GM18526 (cell line): ENCODE measurements around the gene RAPGEF4.

Source experiments
- POLR2A ChIP-seq: IDR thresholded peaks from 3 replicates; pipeline ENCODE4 v1.6.1; 2011; ENCODE audit not compliant: insufficient read length; ENCODE audit errors: extremely low read depth

The RAPGEF4 gene

GRCh38 chr2:172944022-172944793 is 208.6 kb downstream of the RAPGEF4 start:
- no peak for TF ChIP-seq POLR2A

- no peak for TF ChIP-seq POLR2A
Observed at GRCh38 chr2:172944794-172945509, 209.3 kb downstream of the RAPGEF4 start.

- TF ChIP-seq POLR2A, result no peak
Observed at GRCh38 chr2:172945510-172945850, 209.8 kb downstream of the RAPGEF4 start.

- no peak for TF ChIP-seq POLR2A
Observed at GRCh38 chr2:172947461-172948153, 212.0 kb downstream of the RAPGEF4 start.

- TF ChIP-seq POLR2A, result no peak
Observed at GRCh38 chr2:172949522-172949921, 213.9 kb downstream of the RAPGEF4 start.

- no peak for TF ChIP-seq POLR2A
Observed at GRCh38 chr2:172950565-172950964, 214.9 kb downstream of the RAPGEF4 start.

GRCh38 chr2:172951554-172951953 is 215.9 kb downstream of the RAPGEF4 start:
- no peak for TF ChIP-seq POLR2A

GRCh38 chr2:172953411-172953810 is 217.8 kb downstream of the RAPGEF4 start:
- TF ChIP-seq POLR2A, result no peak

- TF ChIP-seq POLR2A, result no peak
Observed at GRCh38 chr2:172953970-172954852, 218.6 kb downstream of the RAPGEF4 start.

GRCh38 chr2:172955587-172955986 is 219.9 kb downstream of the RAPGEF4 start:
- TF ChIP-seq POLR2A, result no peak

GRCh38 chr2:172957734-172958133 is 222.1 kb downstream of the RAPGEF4 start:
- TF ChIP-seq POLR2A, result no peak

- no peak for TF ChIP-seq POLR2A
Observed at GRCh38 chr2:172962082-172962481, 226.4 kb downstream of the RAPGEF4 start.

GRCh38 chr2:172962824-172963223 is 227.2 kb downstream of the RAPGEF4 start:
- TF ChIP-seq POLR2A, result no peak

- no peak for TF ChIP-seq POLR2A
Observed at GRCh38 chr2:172964511-172965139, 229.0 kb downstream of the RAPGEF4 start.

GRCh38 chr2:172965433-172966212 is 230.0 kb downstream of the RAPGEF4 start:
- TF ChIP-seq POLR2A, result no peak
